Activated T-helper 1 cell treated with Interleukin-2 at 50 U/mL for 16 hours (primary cell): ENCODE results near the gene SELENOO.

Experiments
- DNase-seq: peaks from one replicate; pipeline ENCODE4 v3.0.0-alpha.2; 2020; ENCODE audit warnings: low read depth

The SELENOO gene

DNA sequence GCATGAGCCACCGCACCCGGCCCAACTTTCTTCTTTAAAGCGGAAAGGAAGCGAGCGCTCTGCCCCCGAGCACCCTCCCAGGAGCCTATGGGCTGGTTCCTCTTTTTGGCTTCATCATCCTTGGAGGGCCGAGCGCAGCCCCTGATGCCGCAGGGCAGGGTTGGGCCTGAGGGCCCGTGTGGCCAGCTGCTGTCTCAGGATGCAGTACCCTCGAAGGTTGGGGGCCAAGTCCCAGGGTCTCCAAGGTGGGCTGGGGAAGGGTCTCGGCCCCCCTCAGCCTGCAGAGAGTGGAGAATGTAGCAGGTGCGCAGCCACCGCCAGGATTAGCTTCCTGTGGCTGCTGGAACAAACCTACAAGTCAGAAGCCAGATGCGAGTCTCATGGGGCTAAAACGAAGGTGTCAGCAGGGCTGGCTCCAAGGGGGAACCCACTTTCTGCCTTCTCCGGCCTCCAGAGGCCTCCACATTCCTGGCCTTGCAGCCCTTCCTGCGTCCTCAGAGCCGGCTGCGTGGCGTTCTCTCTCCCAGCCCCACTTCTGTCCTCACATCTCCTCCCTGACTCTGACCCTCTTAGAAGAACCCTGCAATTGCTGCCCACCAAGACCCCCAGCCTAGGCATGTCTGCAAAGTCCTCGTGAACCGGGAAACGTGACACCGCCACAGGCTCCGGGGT lies 27.4 kb upstream of the SELENOO start:
- no peak for DNase-seq

DNA sequence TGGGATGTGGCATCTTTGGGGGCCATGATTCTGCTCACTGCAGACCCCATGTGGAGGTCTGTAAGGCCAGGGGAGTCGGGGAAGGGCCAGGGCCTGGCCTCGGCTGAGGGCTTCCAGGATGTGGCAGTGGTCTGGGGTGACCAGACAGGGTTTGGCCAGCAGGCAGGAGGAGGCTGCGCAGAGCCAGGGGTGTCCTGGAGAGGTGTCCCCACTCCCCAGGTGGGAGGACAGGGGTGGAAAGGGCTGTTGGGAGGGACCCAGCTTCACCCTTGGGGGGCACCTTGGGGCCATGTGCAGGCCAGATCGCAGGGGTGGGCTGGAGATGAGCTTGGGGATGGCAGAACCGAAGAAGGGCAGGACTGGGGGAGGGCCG lies 26.8 kb upstream of the SELENOO start:
- no peak for DNase-seq

DNA sequence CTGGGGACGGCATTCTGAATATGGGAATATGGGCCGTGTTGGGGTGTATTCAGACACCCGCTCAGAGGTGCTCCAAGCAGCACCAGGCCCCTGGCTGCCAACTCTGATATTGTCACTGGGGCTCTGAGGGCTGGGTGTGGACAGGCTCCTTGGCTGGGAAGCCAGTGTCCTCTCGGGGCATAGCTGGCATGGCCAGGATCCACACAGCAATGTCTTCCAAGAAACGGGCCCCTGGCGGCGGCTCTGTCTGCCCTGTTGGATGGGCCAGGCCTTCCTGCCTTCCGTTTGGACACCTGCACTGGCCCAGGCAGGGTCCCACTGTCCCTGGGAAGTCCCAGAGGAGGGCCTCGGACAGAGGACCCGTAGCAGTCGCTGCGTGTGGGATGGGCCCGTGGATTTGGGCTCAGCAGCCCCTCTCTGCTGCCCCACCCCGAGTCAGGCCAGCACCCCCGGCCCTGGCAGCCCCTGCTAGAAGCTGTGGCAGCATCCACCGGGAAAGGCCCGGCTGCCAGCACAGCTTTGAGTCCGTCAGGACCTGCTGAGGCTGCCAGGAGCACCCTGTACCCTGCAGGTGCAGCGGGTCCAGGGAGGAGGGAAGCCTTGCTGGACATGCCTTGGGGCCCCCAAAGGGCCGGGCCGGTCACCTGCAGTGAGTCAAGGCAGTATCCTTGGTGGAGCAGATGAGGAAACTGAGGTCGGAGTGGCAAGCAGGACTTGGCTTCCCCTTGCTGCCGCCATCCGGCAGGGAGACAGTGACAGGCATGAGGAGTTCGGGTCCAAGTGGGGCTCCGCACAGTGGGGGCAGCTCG lies 26.2 kb upstream of the SELENOO start:
- no peak for DNase-seq

DNA sequence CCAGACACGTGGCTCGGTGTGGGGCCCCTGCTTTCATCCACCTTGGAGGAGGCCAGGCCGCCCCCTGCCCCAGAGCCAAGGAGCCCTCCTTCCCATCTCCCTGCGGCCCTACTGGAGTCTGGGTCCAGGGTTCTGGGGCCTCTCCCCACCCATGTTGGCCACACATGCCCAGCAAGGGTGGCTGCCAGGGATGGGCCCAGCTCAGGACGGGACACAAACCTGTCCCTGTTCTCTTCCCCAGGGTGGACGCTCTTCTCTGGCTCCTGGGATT lies 25.7 kb upstream of the SELENOO start:
- no peak for DNase-seq

GRCh38 chr22:50175921-50176849 lies 24.6 kb upstream of the SELENOO start:
- no peak for DNase-seq

- DNase-seq = no peak
Observed at GRCh38 chr22:50176850-50177536, 23.8 kb upstream of the SELENOO start.

GRCh38 chr22:50177537-50178470 lies 23.0 kb upstream of the SELENOO start:
- DNase-seq = no peak

- no peak for DNase-seq
Observed at GRCh38 chr22:50178471-50178864, 22.3 kb upstream of the SELENOO start.

- no peak for DNase-seq
Observed at GRCh38 chr22:50178871-50179869, 21.6 kb upstream of the SELENOO start.

DNA sequence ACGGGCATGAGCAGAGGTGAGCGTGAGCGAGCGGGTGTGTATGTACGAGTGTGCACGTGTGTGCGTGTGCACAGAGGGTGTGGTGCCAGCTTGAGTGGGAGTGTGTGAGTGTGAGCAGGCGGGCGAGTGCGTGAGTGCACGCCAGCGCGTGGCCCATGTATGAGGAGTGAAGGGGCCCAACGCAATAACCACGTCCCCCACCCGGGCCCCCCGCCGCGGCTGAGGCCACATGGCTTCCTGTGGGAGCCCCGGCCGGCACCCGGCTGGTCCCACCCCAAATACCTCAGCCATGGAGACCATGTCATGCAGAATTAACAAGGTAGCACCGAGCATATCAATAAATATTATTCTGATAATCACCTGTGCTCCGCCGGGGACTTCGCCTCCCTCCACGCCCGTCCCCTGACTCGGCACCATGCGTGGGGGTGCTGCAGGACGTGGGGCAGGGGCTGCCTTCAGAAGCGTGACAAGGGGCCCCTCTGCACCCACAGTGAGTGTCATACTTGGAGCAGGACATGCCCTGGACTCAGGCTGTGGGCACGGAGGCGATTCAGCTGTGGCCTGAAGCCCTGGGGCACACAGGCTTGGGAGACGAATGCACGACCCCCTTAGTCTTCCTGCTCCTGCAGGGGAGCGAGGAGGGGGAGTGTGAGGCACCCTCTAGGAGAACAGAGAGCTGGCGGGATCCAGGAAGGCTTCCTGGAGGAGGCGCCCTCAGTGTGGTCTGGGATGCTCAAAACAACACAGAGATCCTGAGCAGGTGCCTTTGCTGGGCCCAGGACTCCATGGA lies 20.7 kb upstream of the SELENOO start:
- DNase-seq = no peak

GRCh38 chr22:50180727-50181521 lies 19.9 kb upstream of the SELENOO start:
- no peak for DNase-seq

GRCh38 chr22:50182176-50183081 lies 18.4 kb upstream of the SELENOO start:
- no peak for DNase-seq

DNA sequence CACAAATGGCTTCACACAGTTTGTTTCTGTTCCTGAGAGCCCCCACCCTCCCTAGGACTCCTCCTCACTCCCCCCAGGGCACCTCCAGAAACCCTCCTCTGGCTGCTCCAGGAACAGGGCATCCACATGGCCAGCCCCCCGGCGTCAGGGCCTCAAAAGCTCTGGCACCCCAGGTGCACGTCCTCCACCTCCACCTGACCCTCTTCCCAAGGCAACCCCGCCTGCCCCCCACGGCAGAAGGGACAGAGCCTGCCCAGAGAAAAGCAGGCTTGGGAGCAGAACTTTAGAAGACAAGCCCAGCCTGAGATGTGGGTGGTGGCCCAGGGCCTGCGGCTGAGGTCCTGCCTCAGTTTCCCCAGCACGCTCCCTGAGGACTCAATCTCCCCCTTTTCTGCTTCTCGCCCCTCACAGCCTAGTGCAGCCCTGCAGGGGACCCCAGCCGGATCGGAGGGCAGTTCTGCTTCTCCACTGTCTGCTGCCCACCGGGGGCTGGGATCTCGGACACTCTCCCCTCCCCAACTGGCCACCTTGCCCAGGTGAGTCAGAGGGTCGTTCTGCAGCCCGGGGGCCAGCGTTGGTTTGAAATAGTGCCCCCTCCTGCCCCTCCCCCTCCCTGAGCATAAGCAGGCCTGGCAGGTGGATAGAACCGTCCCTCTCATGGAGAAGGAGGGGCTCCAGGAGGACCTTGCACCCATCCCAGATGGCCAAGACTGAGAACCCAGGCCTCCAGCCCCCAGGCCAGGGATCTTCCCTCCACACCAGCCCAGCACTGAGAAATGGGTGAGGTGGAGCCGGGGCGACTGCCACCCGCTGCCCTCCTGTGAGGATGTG lies 17.5 kb upstream of the SELENOO start:
- no peak for DNase-seq

GRCh38 chr22:50184004-50184901 lies 16.6 kb upstream of the SELENOO start:
- DNase-seq = no peak

DNA sequence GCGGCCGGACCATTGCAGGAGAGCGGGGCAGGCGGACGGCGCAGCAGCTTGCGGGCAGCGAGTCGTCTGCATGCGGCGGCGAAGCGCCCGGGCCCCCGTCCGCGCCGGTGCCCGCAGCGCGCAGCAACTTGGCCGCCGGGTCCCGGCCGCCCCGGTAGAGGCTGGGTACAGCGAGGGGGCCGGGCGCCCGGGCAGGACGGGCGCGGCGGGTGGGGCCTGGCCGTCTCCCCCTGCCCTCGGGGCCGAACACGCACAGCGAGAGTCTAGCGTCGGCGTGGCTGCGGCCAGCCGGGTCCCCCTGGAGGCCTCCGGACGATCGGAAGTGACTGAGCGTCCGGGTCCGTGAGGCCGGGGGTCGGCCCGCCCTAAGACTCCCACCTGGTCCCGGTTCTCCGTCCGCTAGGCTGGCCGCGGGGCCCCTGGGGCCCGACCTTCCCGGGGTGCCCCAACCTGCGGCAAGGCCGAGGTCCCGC lies 15.9 kb upstream of the SELENOO start:
- DNase-seq = no peak
